ENCODE data around the gene AKR1C8. TPM values are rescaled to one million over a fixed set of nuclear protein-coding genes. Genes with fewer than 3 reads are reported as not detected.
"Not testable (repeated sequence)": the region's sequence is repeated elsewhere in the genome, so short reads cannot be mapped to it uniquely, and the experiment has no call there.

The AKR1C8 gene
- not detected for polyA plus RNA-seq (ENCODE audit: low read depth in 6 of 6)

GRCh38 chr10:5184987-5185775 lies at the start of gene AKR1C8:
AKR1C8 (minus strand) TSS chr10:5185150; CDS start chr10:5185104, 46 bp downstream.
- no peak for ATAC-seq (ENCODE audit: low read depth in 2 of 2)
- H3K27me3 Mint-ChIP-seq: no peaks in the 10 kb centered on the region
- H3K4me3 Mint-ChIP-seq: no peak within 1 kb of the TSS
- no peak within 1 kb of the TSS for H3K27ac Mint-ChIP-seq
- no peak for DNase-seq
- H3K36me3 Mint-ChIP-seq: no peaks in the 10 kb centered on the region
- no peaks in the 10 kb centered on the region for H3K4me1 Mint-ChIP-seq
- H3K9me3 Mint-ChIP-seq: peaks cover 0 to 2% (median 0%) of the 10 kb centered on the region in 7 donors

- no peak overlapping the region for H3K27ac Mint-ChIP-seq
Observed at GRCh38 chr10:5234106-5234860, 49.3 kb upstream of the AKR1C8 start.

GRCh38 chr10:5233324-5233723 lies 48.4 kb upstream of the AKR1C8 start:
- Mint-ChIP-seq H3K27ac (no peak overlapping the region), H3K4me3 (no peak overlapping the region)

More at GRCh38 chr10:5234106-5234860, 49.3 kb upstream of the AKR1C8 start:
- H3K36me3 Mint-ChIP-seq: peaks cover 0 to 10% of the 10 kb centered on the region in 2 donors
- peaks cover 6 to 21% (median 16%) of the 10 kb centered on the region in 7 donors for H3K9me3 Mint-ChIP-seq
- peaks cover 0 to 4% (median 0%) of the 10 kb centered on the region in 3 donors for H3K27me3 Mint-ChIP-seq
- no peaks in the 10 kb centered on the region for H3K4me1 Mint-ChIP-seq
- no peak overlapping the region for H3K4me3 Mint-ChIP-seq
- ATAC-seq (ENCODE audit: low read depth in 2 of 2) (no peak), DNase-seq (no peak)

GRCh38 chr10:5229019-5229418 lies 44.1 kb upstream of the AKR1C8 start:
- peak overlapping the region in 2 of 6 donors; percentile 3 to 23 for H3K27ac Mint-ChIP-seq
- no peaks in the 10 kb centered on the region for H3K4me1 Mint-ChIP-seq
- peaks cover 0 to 8% (median 0%) of the 10 kb centered on the region in 7 donors for H3K9me3 Mint-ChIP-seq
- H3K4me3 Mint-ChIP-seq: no peak overlapping the region
- ATAC-seq (ENCODE audit: low read depth in 2 of 2): no peak
- no peaks in the 10 kb centered on the region for H3K36me3 Mint-ChIP-seq
- DNase-seq: no peak
- no peaks in the 10 kb centered on the region for H3K27me3 Mint-ChIP-seq

More at GRCh38 chr10:5233324-5233723, 48.4 kb upstream of the AKR1C8 start:
- H3K9me3 Mint-ChIP-seq: peaks cover 4 to 24% (median 16%) of the 10 kb centered on the region in 7 donors
- no peaks in the 10 kb centered on the region for H3K4me1 Mint-ChIP-seq
- DNase-seq (no peak), ATAC-seq (ENCODE audit: low read depth in 2 of 2) (no peak)
- H3K36me3 Mint-ChIP-seq: peaks cover 0 to 10% of the 10 kb centered on the region in 2 donors
- H3K27me3 Mint-ChIP-seq: peaks cover 0 to 4% (median 0%) of the 10 kb centered on the region in 3 donors

GRCh38 chr10:5222942-5223341 lies 38.0 kb upstream of the AKR1C8 start:
- H3K27ac Mint-ChIP-seq; ATAC-seq (ENCODE audit: low read depth in 2 of 2); H3K27me3 Mint-ChIP-seq; DNase-seq; H3K36me3 Mint-ChIP-seq; H3K9me3 Mint-ChIP-seq; H3K4me3 Mint-ChIP-seq; H3K4me1 Mint-ChIP-seq: not testable (repeated sequence)

- peak overlapping the region in 1 of 6 donors; percentile 30 for H3K27ac Mint-ChIP-seq
- H3K4me3 Mint-ChIP-seq: no peak overlapping the region
- H3K9me3 Mint-ChIP-seq: peaks cover 0 to 12% (median 2%) of the 10 kb centered on the region in 7 donors
- peaks cover 0 to 6% (median 0%) of the 10 kb centered on the region in 3 donors for H3K27me3 Mint-ChIP-seq
- DNase-seq (no peak), ATAC-seq (ENCODE audit: low read depth in 2 of 2) (no peak)
- H3K36me3 Mint-ChIP-seq: no peaks in the 10 kb centered on the region
- no peaks in the 10 kb centered on the region for H3K4me1 Mint-ChIP-seq
Observed at GRCh38 chr10:5219262-5219661, 34.3 kb upstream of the AKR1C8 start.

- ATAC-seq (ENCODE audit: low read depth in 2 of 2) (no peak), DNase-seq (no peak)
- Mint-ChIP-seq H3K4me1 (no peaks in the 10 kb centered on the region), H3K4me3 (no peak overlapping the region), H3K36me3 (no peaks in the 10 kb centered on the region), H3K27ac (no peak overlapping the region), H3K27me3 (peaks cover 0 to 6% (median 0%) of the 10 kb centered on the region in 3 donors), H3K9me3 (peaks cover 0 to 12% (median under 1%) of the 10 kb centered on the region in 7 donors)
Observed at GRCh38 chr10:5216801-5217200, 31.9 kb upstream of the AKR1C8 start.

- ATAC-seq (ENCODE audit: low read depth in 2 of 2) (no peak), DNase-seq (no peak)
- Mint-ChIP-seq H3K9me3 (peaks cover 3 to 19% (median 6%) of the 10 kb centered on the region in 7 donors), H3K4me1 (no peaks in the 10 kb centered on the region), H3K36me3 (no peaks in the 10 kb centered on the region), H3K27ac (no peak overlapping the region), H3K4me3 (no peak overlapping the region), H3K27me3 (peaks cover 0 to 6% (median 0%) of the 10 kb centered on the region in 3 donors)
Observed at GRCh38 chr10:5211696-5212536, 27.0 kb upstream of the AKR1C8 start.

GRCh38 chr10:5210261-5210660 lies 25.3 kb upstream of the AKR1C8 start:
- H3K27ac Mint-ChIP-seq; H3K4me3 Mint-ChIP-seq; ATAC-seq (ENCODE audit: low read depth in 2 of 2); H3K36me3 Mint-ChIP-seq; DNase-seq; H3K4me1 Mint-ChIP-seq: not testable (repeated sequence)
- Mint-ChIP-seq H3K9me3 (peaks cover 3 to 13% (median 6%) of the 10 kb centered on the region in 7 donors), H3K27me3 (peaks cover 7 to 15% (median 7%) of the 10 kb centered on the region in 3 donors)

GRCh38 chr10:5209776-5210175 lies 24.8 kb upstream of the AKR1C8 start:
- H3K27ac Mint-ChIP-seq: not testable (repeated sequence)

GRCh38 chr10:5206799-5207198 lies 21.8 kb upstream of the AKR1C8 start:
- no peak for DNase-seq
- peaks cover 7 to 15% (median 7%) of the 10 kb centered on the region in 3 donors for H3K27me3 Mint-ChIP-seq
- peaks cover 0 to 13% of the 10 kb centered on the region in 2 donors for H3K36me3 Mint-ChIP-seq
- H3K4me1 Mint-ChIP-seq: no peaks in the 10 kb centered on the region
- H3K9me3 Mint-ChIP-seq: peaks cover 9 to 29% (median 18%) of the 10 kb centered on the region in 7 donors
- ATAC-seq (ENCODE audit: low read depth in 2 of 2): no peak
- H3K27ac Mint-ChIP-seq: no peak overlapping the region
- H3K4me3 Mint-ChIP-seq: no peak overlapping the region

More at GRCh38 chr10:5209776-5210175, 24.8 kb upstream of the AKR1C8 start:
- ATAC-seq (ENCODE audit: low read depth in 2 of 2); H3K4me1 Mint-ChIP-seq; DNase-seq; H3K36me3 Mint-ChIP-seq; H3K4me3 Mint-ChIP-seq: not testable (repeated sequence)
- Mint-ChIP-seq H3K9me3 (peaks cover 3 to 13% (median 6%) of the 10 kb centered on the region in 7 donors), H3K27me3 (peaks cover 7 to 15% (median 7%) of the 10 kb centered on the region in 3 donors)

GRCh38 chr10:5199398-5199797 lies 14.4 kb upstream of the AKR1C8 start:
- no peaks in the 10 kb centered on the region for H3K4me1 Mint-ChIP-seq
- no peak for DNase-seq
- H3K4me3 Mint-ChIP-seq: no peak overlapping the region
- no peak for ATAC-seq (ENCODE audit: low read depth in 2 of 2)
- H3K9me3 Mint-ChIP-seq: peaks cover 10 to 28% (median 13%) of the 10 kb centered on the region in 7 donors
- peaks cover 0 to 13% of the 10 kb centered on the region in 2 donors for H3K36me3 Mint-ChIP-seq
- H3K27me3 Mint-ChIP-seq: no peaks in the 10 kb centered on the region
- H3K27ac Mint-ChIP-seq: no peak overlapping the region

GRCh38 chr10:5198386-5198785 lies 13.4 kb upstream of the AKR1C8 start:
- DNase-seq (no peak), ATAC-seq (ENCODE audit: low read depth in 2 of 2) (no peak)
- no peaks in the 10 kb centered on the region for H3K4me1 Mint-ChIP-seq
- peaks cover 2 to 22% (median 12%) of the 10 kb centered on the region in 7 donors for H3K9me3 Mint-ChIP-seq
- H3K27me3 Mint-ChIP-seq: no peaks in the 10 kb centered on the region
- no peak overlapping the region for H3K4me3 Mint-ChIP-seq
- H3K36me3 Mint-ChIP-seq: peaks cover 0 to 11% of the 10 kb centered on the region in 2 donors
- H3K27ac Mint-ChIP-seq: no peak overlapping the region
